HG03280 (cell line): Measurements from ENCODE around the gene IRF3.

ENCODE experiments used
- ATAC-seq: cut with Tn5 transposase; IDR thresholded peaks from one replicate; pipeline ENCODE4 v1.9.1; 2021; ENCODE audit warnings: mild to moderate bottlenecking, moderate library complexity; ENCODE audit not compliant: unreplicated experiment

Gene IRF3

GRCh38 chr19:49665351-49666119, at the start of gene IRF3, which contains the start of gene BCL2L12:
TSS of gene IRF3 (minus strand) at chr19:49665857. CDS start at chr19:49664838, 1,019 bp downstream.
TSS of gene BCL2L12 (plus strand) at chr19:49665933. CDS start at chr19:49666693, 760 bp downstream.
- ATAC-seq, result peak; percentile 90

DNA sequence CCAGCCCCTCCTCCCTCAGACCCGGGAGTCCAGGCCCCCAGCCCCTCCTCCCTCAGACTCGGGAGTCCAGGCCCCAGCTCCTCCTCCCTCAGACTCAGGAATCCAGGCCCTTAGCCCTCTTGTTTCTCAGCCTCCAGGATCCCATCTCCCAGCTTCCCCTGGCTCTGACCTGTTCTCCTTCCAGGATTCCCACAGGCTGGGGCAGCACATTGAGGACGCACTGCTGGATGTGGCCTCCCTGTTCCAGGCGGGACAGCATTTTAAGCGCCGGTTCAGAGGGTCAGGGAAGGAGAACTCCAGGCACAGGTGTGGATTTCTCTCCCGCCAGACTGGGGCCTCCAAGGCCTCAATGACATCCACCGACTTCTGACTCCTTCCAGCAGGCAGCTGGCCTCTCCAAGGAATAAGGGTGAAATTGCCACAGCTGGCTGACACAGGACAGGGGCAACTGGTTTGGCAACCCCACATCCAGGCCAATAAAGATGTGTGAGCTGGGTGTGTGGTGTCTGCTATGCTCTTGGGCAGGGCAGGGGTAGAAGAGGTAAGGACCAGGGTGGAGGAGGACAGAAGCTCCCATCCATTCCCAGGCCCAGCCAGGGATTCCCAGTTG, 47.7 kb upstream of the IRF3 start:
- no peak for ATAC-seq

DNA sequence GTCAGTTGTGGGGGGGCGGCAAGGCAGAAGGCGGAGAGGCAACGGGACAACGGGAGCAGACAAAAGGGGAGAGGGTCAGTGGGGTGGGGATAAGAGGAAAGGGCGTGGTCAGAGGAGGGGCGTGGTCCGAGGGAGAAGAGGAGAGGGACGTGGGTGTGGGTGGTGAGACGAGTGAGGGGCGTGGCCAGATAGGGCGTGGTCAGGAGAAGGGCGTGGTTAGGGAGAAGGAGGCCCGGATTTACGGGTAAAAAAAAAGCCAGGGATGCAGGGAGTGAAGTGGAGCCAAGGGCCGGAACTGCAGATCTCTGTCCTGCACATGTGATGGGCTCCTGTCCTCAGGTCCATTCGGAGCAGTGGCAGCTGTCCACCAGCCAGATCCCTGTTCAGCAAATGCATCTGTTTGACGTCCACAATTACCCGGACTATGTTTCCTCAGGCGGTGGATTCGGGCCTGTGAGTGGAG, 46.8 kb upstream of the IRF3 start:
- no peak for ATAC-seq

GRCh38 chr19:49710372-49710951, 44.8 kb upstream of the IRF3 start:
- ATAC-seq, result no peak

- no peak for ATAC-seq
Measured at GRCh38 chr19:49705919-49706318, 40.3 kb upstream of the IRF3 start.

DNA sequence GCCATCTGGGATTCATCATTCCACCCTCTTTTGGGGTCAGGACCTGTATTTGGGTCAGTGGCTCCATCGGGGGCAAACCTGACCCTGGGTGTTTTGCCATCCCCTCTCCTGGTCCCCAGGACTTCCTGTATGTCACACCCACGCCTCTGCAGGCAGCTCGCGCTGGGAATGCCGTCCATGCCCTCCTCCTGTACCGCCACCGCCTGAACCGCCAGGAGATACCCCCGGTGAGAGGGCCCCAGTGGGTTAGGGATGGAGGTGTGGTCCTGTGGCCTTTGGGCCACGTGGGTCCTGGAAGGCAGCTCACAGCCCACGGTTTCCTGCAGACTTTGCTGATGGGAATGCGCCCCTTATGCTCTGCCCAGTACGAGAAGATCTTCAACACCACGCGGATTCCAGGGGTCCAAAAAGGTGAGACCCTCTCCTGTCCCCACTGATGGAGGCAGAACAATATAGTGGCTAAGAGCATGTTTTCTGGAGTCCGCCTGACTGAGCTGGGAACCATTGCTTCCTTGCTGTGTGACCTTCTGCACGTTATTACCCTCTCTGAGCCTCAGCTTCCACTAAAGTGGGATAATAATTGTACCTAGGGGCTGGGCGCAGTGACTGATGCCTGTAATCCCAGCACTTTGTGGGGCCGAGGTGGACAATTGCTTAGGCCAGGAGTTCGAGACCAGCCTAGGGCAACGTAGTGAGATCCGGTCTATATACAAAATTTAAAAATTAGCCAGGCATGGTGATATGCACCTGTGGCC, 39.4 kb upstream of the IRF3 start:
- ATAC-seq, result no peak

GRCh38 chr19:49701271-49701786, 35.7 kb upstream of the IRF3 start:
- ATAC-seq, result no peak

DNA sequence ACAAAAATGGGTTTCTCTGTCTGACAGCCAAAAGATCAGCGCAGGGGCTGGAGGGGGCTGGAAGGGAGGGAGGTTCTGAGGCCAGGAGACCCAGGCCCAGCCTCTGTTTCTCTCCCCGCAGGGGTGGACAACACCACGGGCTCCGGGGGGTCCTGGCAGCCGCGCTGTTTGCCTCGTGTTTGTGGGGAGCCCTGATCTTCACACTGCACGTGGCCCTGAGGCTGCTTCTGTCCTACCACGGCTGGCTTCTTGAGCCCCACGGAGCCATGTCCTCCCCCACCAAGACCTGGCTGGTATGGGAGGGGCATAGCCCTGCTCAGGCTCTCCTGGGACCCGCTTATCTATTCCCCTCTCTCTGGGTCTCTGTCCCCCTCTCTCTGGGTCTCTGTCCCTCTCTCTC, 34.9 kb upstream of the IRF3 start:
- no peak for ATAC-seq

DNA sequence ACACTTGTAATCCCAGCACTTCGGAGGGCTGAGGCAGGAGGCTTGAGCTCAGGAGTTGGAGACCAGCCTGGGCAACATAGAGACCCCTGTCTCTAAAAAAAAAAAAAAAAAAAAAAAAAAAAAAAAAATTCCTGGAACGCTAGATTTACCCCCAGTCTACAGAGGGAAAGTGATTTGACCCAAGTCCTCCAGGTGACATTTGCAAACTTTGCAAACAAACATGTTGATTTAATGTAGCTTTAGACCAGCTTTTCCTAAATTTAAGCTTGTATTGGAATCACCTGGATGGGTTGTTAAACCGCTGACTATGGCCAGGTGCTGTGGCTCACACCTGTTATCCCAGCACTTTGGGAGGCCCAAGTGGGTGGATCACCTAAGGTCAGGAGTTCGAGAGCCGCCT, 33.7 kb upstream of the IRF3 start:
- no peak for ATAC-seq

GRCh38 chr19:49696865-49697264, 31.2 kb upstream of the IRF3 start:
- ATAC-seq, result no peak

- ATAC-seq, result no peak
Measured at GRCh38 chr19:49696115-49696514, 30.5 kb upstream of the IRF3 start.

GRCh38 chr19:49692147-49692506, 26.5 kb upstream of the IRF3 start:
- no peak for ATAC-seq

DNA sequence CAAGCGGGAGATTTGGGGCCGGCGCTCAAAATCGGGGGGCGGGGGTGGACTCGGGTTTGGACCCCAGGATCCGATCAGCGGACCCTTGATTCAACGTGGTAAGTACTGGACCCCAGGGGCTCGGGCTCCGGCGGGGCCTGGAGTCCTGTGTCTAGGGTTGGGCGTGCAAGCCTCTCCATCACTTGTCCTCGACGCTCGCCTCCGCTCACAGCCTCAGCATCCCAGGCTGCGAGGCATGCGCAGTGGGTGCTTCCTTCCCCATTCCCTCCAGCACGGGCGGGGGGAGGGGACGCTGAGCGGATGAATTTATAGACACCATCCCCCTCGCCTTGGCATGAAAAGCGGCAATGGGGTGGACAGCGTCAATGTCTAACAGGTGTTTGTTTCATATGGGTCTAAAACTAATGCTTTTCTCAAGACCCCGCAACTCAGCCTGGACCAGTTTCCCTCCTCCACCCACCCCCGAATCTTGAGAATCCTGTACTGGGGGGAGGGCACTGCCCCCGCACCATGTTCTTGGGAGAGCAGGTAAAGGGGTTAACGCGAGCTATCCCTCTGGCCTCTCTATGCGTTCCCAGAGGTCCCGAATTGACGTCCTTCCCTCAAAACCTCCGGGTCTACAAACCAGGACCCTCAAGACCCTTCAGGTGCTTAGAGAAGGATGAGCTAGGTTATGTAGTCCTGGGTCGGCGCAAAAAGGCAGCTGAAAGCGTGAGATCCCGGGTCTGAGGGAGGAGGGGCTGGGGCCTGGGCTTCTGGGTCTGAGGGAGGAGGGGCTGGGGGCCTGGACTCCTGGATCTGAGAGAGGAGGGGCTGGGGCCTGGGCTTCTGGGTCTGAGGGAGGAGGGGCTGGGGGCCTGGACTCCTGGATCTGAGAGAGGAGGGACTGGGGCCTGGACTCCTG, 25.8 kb upstream of the IRF3 start:
- ATAC-seq, result no peak

- no peak for ATAC-seq
Measured at GRCh38 chr19:49690656-49691242, 25.1 kb upstream of the IRF3 start, which contains the start of gene CPT1C. TSS of gene CPT1C (plus strand) at chr19:49691116. CDS start at chr19:49692253, 1,137 bp downstream.

DNA sequence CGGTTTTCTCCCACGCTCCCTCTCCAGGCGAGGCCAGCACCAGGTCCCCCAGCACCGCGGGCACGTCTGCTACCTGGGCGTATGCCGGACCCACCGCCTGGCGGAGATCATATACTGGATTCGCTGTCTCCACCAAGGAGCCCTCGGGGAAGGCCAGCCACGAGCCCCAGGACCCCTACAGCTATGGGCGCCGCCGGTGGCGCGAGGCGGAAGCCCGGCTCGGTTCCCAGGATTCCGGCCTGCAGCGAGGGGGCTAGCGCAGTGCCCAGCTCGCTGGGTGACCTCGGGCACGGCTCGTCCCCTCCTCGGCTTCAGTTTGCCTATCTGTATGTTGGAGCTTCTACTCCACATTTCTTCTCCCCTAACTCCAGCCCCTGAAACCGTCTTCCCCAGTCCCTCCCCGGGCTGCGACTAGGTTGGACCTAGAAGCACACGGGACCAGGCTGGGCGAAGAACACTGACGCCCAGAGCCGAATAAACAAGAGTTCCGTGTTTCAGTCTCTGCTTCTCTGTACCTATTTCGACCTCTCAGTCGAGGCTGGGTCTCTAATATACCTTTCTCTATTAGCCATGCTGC, 24.5 kb upstream of the IRF3 start:
- ATAC-seq, result no peak

- no peak for ATAC-seq
Measured at GRCh38 chr19:49689133-49690078, 23.7 kb upstream of the IRF3 start, which contains the start of gene ADM5. TSS of gene ADM5 (plus strand) at chr19:49689594. CDS start at chr19:49689838, 244 bp downstream.

- no peak for ATAC-seq
Measured at GRCh38 chr19:49688531-49689132, 23.0 kb upstream of the IRF3 start.
